ENCODE results near the gene MAST2. TPM values are rescaled to one million over a fixed set of nuclear protein-coding genes. Genes with fewer than 3 reads are reported as not detected.

Gene MAST2
- total and polyA plus RNA-seq, 2 of the 13 experiments (the other 11 are each of a cell fraction or from before 2014, with no cell fraction given), result 15.3 to 23.0 TPM

- TF ChIP-seq JARID2 (CRISPR knock-in tag; IDR thresholded peaks at IDR 0.05; ENCODE audit: insufficient replicate concordance) (no peak), ZMAT5 (CRISPR knock-in tag; IDR thresholded peaks at IDR 0.05; ENCODE audit: borderline replicate concordance, low read depth) (no peak)
- ChIA-PET POLR2A (no interaction called here), CTCF (ENCODE audit: low intra/inter-chr PET ratio, low total read pairs) (no interaction called here)
- 97% methylated on average over 3 of the region's 3 CpGs for WGBS (ENCODE audit: low lambda C conversion rate)
- no peak overlapping the region for H3K27ac ChIP-seq (ENCODE audit: extremely low read length, insufficient read depth, low read length)
- H3K9me3 ChIP-seq (ENCODE audit: low read length), result no peaks in the 10 kb centered on the region
- DNase-seq (ENCODE audit: low spot score) (no peak), ATAC-seq (no peak), FAIRE-seq (no peak)
- H3K4me3 ChIP-seq (replicated peaks in 1 of 3; ENCODE audit: insufficient read depth in 1 of 3, low read depth in 2 of 3, low read length in 3 of 3), result no peak overlapping the region
- peaks cover 27% of the 10 kb centered on the region for H3K4me1 ChIP-seq (ENCODE audit: insufficient read depth, low read length)
- intact Hi-C loops (cut with micrococcal nuclease; ENCODE audit: unreplicated experiment), result loop anchor here (5.0 kb wide), 1 partner anchor 330 kb away; the partner anchor contains the start of genes P3R3URF and TSPAN1
- H3K9ac ChIP-seq (ENCODE audit: insufficient read depth, low read depth, low read length), result no peak overlapping the region
- 0 out of 5 replicates have a peak, but pooled peaks cover 0 to 4% of the 10 kb centered on the region in 2 experiments for H3K36me3 ChIP-seq (replicated peaks in 1 of 2; ENCODE audit: control insufficient read depth in 1 of 2, insufficient read depth in 2 of 2, low read length in 2 of 2)
- BruUV-seq (replicated peaks), result no TSS peak
- no peak overlapping the region for H3K4me2 ChIP-seq (ENCODE audit: low read depth, low read length)
- H3K79me2 ChIP-seq (ENCODE audit: insufficient read depth, low read length), result peaks cover 36% of the 10 kb centered on the region
- no peak overlapping the region for H2AFZ ChIP-seq (ENCODE audit: low read length)
- H4K20me1 ChIP-seq (ENCODE audit: insufficient read depth, low read length), result no peaks in the 10 kb centered on the region
- H3K27me3 ChIP-seq (ENCODE audit: control insufficient read depth in 1 of 2, insufficient read depth in 2 of 2, low read length in 2 of 2), result no peaks in the 10 kb centered on the region
- in situ Hi-C loops (cut with HindIII; ENCODE audit: extremely low pct_ligation_motif_present, low pct_unique_long_range_greater_than_20kb), result no loop called here
These were observed 43.5 kb downstream of the MAST2 start for GRCh38 chr1:45846931-45847330.

GRCh38 chr1:45848097-45848496, 44.7 kb downstream of the MAST2 start:
- TF ChIP-seq SRSF1 (optimal IDR thresholded peaks at IDR 0.05; ENCODE audit: low read depth, low read length), result no peak
- no peak for TF ChIP-seq ZNF772 (CRISPR knock-in tag; IDR thresholded peaks at IDR 0.05)
- no peak for TF ChIP-seq POGK (CRISPR knock-in tag; conservative IDR thresholded peaks at IDR 0.05)
- no peak for TF ChIP-seq NFE2L2 (IDR thresholded peaks at IDR 0.05; ENCODE audit: low read length)
- TF ChIP-seq SAP130 (CRISPR knock-in tag; IDR thresholded peaks at IDR 0.05; ENCODE audit: low read depth), result no peak
- TF ChIP-seq ZNF441 (CRISPR knock-in tag; IDR thresholded peaks at IDR 0.05; ENCODE audit: borderline replicate concordance), result no peak
- TF ChIP-seq ZNF713 (CRISPR knock-in tag; IDR thresholded peaks at IDR 0.05), result no peak
- TF ChIP-seq MBNL3 (CRISPR knock-in tag; conservative IDR thresholded peaks at IDR 0.05), result no peak
- no peak for TF ChIP-seq POGZ (CRISPR knock-in tag; IDR thresholded peaks at IDR 0.05)
- no peak for TF ChIP-seq ARID2 (CRISPR knock-in tag; IDR thresholded peaks at IDR 0.05; ENCODE audit: borderline replicate concordance)
- TF ChIP-seq BCLAF1 (IDR thresholded peaks at IDR 0.05), result no peak
- TF ChIP-seq HDAC1 (CRISPR knock-in tag; IDR thresholded peaks at IDR 0.05), result no peak
- Histone ChIP-seq H3K27ac (ENCODE audit: extremely low read length, insufficient read depth, low read length) (no peak overlapping the region), H3K4me2 (ENCODE audit: low read depth, low read length) (no peak overlapping the region), H3K4me1 (ENCODE audit: insufficient read depth, low read length) (peaks cover 23% of the 10 kb centered on the region), H4K20me1 (ENCODE audit: insufficient read depth, low read length) (no peaks in the 10 kb centered on the region), H3K27me3 (ENCODE audit: control insufficient read depth in 1 of 2, insufficient read depth in 2 of 2, low read length in 2 of 2) (no peaks in the 10 kb centered on the region), H3K9ac (ENCODE audit: insufficient read depth, low read depth, low read length) (no peak overlapping the region), H3K9me3 (ENCODE audit: low read length) (no peaks in the 10 kb centered on the region), H3K36me3 (replicated peaks in 1 of 2; ENCODE audit: control insufficient read depth in 1 of 2, insufficient read depth in 2 of 2, low read length in 2 of 2) (0 out of 5 replicates have a peak, but pooled peaks cover 0 to 4% of the 10 kb centered on the region in 2 experiments), H3K79me2 (ENCODE audit: insufficient read depth, low read length) (peaks cover 38% of the 10 kb centered on the region), H3K4me3 (replicated peaks in 1 of 3; ENCODE audit: insufficient read depth in 1 of 3, low read depth in 2 of 3, low read length in 3 of 3) (no peak overlapping the region), H2AFZ (ENCODE audit: low read length) (no peak overlapping the region)
- WGBS (ENCODE audit: low lambda C conversion rate), result 98% methylated on average over 2 of the region's 2 CpGs
- ChIA-PET CTCF (ENCODE audit: low intra/inter-chr PET ratio, low total read pairs) (no interaction called here), POLR2A (no interaction called here)
- intact Hi-C loops (cut with micrococcal nuclease; ENCODE audit: unreplicated experiment), result loop anchor here (5.0 kb wide), 1 partner anchor 329 kb away; the partner anchor contains the start of genes P3R3URF and TSPAN1
- ATAC-seq (no peak), DNase-seq (ENCODE audit: low spot score) (no peak), FAIRE-seq (no peak)
- BruUV-seq (replicated peaks), result no TSS peak
- in situ Hi-C loops (cut with HindIII; ENCODE audit: extremely low pct_ligation_motif_present, low pct_unique_long_range_greater_than_20kb), result no loop called here

All from HepG2 (cell line).